Occipital lobe (tissue), 2 donors: Measurements from ENCODE around the gene FZD4. TPM values are rescaled to one million over a fixed set of nuclear protein-coding genes. Genes with fewer than 3 reads are reported as not detected.

Experiments
- DNase-seq: peaks from one replicate; lab custom pipeline; 2025; lab: John Stamatoyannopoulos, UW
- total RNA-seq: library from RNA; depleted of rRNA; stranded (reverse); fragments of >200 nt; gene quantifications from one replicate; pipeline ENCODE4 v1.2.3, GENCODE V29; 2014

The FZD4 gene
- total RNA-seq, 1 donor from 2014 or later, result 16.1 TPM

GRCh38 chr11:86914865-86915519, 40.2 kb downstream of the FZD4 start:
- DNase-seq, result no peak

- no peak for DNase-seq
Measured at GRCh38 chr11:86912238-86912637, 43.0 kb downstream of the FZD4 start.

GRCh38 chr11:86910592-86910991, 44.6 kb downstream of the FZD4 start:
- no peak for DNase-seq

- DNase-seq, result no peak
Measured at GRCh38 chr11:86906198-86906597, 49.0 kb downstream of the FZD4 start.

- DNase-seq, result no peak
Measured at GRCh38 chr11:86905252-86905651, 49.9 kb downstream of the FZD4 start.

- DNase-seq, result no peak
Measured at GRCh38 chr11:86904001-86904400, 51.2 kb downstream of the FZD4 start.

GRCh38 chr11:86902345-86902744, 52.9 kb downstream of the FZD4 start:
- no peak for DNase-seq

GRCh38 chr11:86901599-86901998, 53.6 kb downstream of the FZD4 start:
- DNase-seq, result no peak

GRCh38 chr11:86900162-86900561, 55.0 kb downstream of the FZD4 start:
- DNase-seq, result no peak

GRCh38 chr11:86898689-86899088, 56.5 kb downstream of the FZD4 start:
- no peak for DNase-seq

- DNase-seq, result no peak
Measured at GRCh38 chr11:86896441-86896841, 58.8 kb downstream of the FZD4 start.

Other genes with a start within 250 kb of the FZD4 start
- 11.1 TPM for gene PRSS23, start 154.9 kb downstream of the FZD4 start, total RNA-seq
- 43.2 TPM for gene TMEM135, start 82.5 kb upstream of the FZD4 start, total RNA-seq